Adrenal gland (tissue), 5 donors: ENCODE measurements around the gene HLTF.

Experiments
- POLR2A ChIP-seq, 2 donors: fragments of 450-650 bp; IDR thresholded peaks; one replicate each; pipeline ENCODE4 v1.6.1; 2017; ENCODE audit warnings: antibody characterized with exemption in 2 of 2, mild to moderate bottlenecking in 2 of 2, moderate library complexity in 1 of 2
- TF ChIP-seq, protein P1 (sequence below), 6 experiments: fragments of 450-650 bp in 4 of 6; fragments of 200-600 bp in 2 of 6; sonication (generic) in 1 of 6; IDR thresholded peaks; 1 replicate in 5 of 6; 2 replicates in 1 of 6; pipeline versions ENCODE4 v1.5.1 to v1.8.0; 2016 to 2021; ENCODE audit warnings: antibody characterized with exemption in 6 of 6, mild to moderate bottlenecking in 2 of 6, moderate library complexity in 1 of 6
- donor health status: DM: no; HTN: no; CAD: no.

DNA sequence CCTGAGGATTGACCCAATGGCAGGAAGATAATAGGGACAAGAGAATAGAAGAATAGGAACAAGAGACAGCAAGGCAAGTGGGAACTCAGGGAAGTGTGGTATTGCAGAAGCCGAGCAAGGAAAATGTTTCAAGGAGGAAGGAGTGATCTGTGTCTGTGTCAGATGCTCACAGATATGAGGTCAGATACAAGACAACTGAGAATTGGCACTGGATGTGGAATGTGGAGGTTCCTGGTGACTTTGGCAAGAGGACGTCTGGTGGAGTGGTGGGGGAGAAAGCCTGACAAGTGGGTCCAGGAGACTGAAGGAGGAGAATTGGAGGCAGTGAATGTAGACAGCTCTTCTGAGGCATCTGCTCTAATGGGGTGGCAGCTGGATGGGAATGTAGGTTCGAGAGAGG lies 70.9 kb downstream of the HLTF start:
- TF ChIP-seq, protein P1, sequence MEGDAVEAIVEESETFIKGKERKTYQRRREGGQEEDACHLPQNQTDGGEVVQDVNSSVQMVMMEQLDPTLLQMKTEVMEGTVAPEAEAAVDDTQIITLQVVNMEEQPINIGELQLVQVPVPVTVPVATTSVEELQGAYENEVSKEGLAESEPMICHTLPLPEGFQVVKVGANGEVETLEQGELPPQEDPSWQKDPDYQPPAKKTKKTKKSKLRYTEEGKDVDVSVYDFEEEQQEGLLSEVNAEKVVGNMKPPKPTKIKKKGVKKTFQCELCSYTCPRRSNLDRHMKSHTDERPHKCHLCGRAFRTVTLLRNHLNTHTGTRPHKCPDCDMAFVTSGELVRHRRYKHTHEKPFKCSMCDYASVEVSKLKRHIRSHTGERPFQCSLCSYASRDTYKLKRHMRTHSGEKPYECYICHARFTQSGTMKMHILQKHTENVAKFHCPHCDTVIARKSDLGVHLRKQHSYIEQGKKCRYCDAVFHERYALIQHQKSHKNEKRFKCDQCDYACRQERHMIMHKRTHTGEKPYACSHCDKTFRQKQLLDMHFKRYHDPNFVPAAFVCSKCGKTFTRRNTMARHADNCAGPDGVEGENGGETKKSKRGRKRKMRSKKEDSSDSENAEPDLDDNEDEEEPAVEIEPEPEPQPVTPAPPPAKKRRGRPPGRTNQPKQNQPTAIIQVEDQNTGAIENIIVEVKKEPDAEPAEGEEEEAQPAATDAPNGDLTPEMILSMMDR (IDR thresholded peaks at IDR 0.05): no peak
- TF ChIP-seq POLR2A (IDR thresholded peaks at IDR 0.05): no peak
